C4-2B (cell line): ENCODE data around the gene TCF4.

ENCODE experiments used
- H3K27ac ChIP-seq: fragments of 450-650 bp; 2 replicates; pipeline ENCODE4 v1.5.1; 2017
- CTCF ChIP-seq: fragments of 450-650 bp; conservative IDR thresholded peaks from 2 replicates; pipeline ENCODE4 v1.5.1; 2017; ENCODE audit warnings: mild to moderate bottlenecking
- ZFX ChIP-seq: fragments of 450-650 bp; IDR thresholded peaks from 2 replicates; pipeline ENCODE4 v1.6.1; 2017

The TCF4 gene

GRCh38 chr18:55511277-55511676, 76.7 kb downstream of the TCF4 start:
- no peak overlapping the region for H3K27ac ChIP-seq
- TF ChIP-seq ZFX, result no peak
- no peak for TF ChIP-seq CTCF

GRCh38 chr18:55510809-55511208, 77.2 kb downstream of the TCF4 start:
- TF ChIP-seq ZFX (no peak), CTCF (no peak)
- no peak overlapping the region for H3K27ac ChIP-seq

GRCh38 chr18:55509631-55510324, 78.2 kb downstream of the TCF4 start:
- TF ChIP-seq CTCF, result no peak
- no peak for TF ChIP-seq ZFX

GRCh38 chr18:55508651-55509050, 79.3 kb downstream of the TCF4 start:
- TF ChIP-seq CTCF, result no peak
- TF ChIP-seq ZFX, result no peak
- no peak overlapping the region for H3K27ac ChIP-seq

More at GRCh38 chr18:55509631-55510324, 78.2 kb downstream of the TCF4 start:
- no peak overlapping the region for H3K27ac ChIP-seq

GRCh38 chr18:55506074-55506473, 81.9 kb downstream of the TCF4 start:
- H3K27ac ChIP-seq, result no peak overlapping the region
- TF ChIP-seq CTCF, result no peak
- TF ChIP-seq ZFX, result no peak

- H3K27ac ChIP-seq, result no peak overlapping the region
These were observed 83.2 kb downstream of the TCF4 start for GRCh38 chr18:55504808-55505207.

More at GRCh38 chr18:55504808-55505207, 83.2 kb downstream of the TCF4 start:
- no peak for TF ChIP-seq ZFX
- TF ChIP-seq CTCF, result no peak
